Heart left ventricle (tissue), 13 donors: ENCODE measurements around the gene IFIT3.

ENCODE experiments used
- CTCF ChIP-seq, 12 donors: fragments of 200-600 bp; sonication (generic) in 4 of 12; IDR thresholded peaks; one replicate each; pipeline versions ENCODE4 v1.5.0 to v1.8.0; 2018 to 2022; ENCODE audit warnings: antibody characterized with exemption in 12 of 12, mild to moderate bottlenecking in 5 of 12
- POLR2A ChIP-seq, 2 donors: fragments of 450-650 bp; IDR thresholded peaks; one replicate each; pipeline ENCODE4 v1.6.1; 2017; ENCODE audit warnings: antibody characterized with exemption in 2 of 2, mild to moderate bottlenecking in 2 of 2, moderate library complexity in 2 of 2
- donor health status: ischemic (EF 13 %, LVEDD 7.1; RV severe dilation, severe dysfunction).
- donor health status: DM: no; HTN: yes; CAD: no.
- donor health status: DM: no; HTN: no; CAD: no.
- donor health status: ischemic (EF 25% LVEDD 6.9; RV normal size, moderate dysfunction).
- donor health status: ischemic (EF 25% LVEDD 5.7; RV mildly dilated, moderate dysfunction).
- donor health status: ischemic (EF 35%, LVEDD 5.7; RV mildly dilated, moderate dysfunction).
- donor health status: nonischemic (EF 11% LVEDD 7.7; RV severe dilation, severe dysfunction).
- donor health status: DM: yes; HTN: yes; CAD: no.
- donor health status: PGD.
- donor health status: ischemic (EF 29% LVEDD 5.4; RV normal size, mild dysfunction).
- donor health status: nonischemic (EF 23%, LVEDD 6.1; RV moderate dilation, normal function).

GRCh38 chr10:89339875-89340274, 12.1 kb downstream of the IFIT3 start:
- TF ChIP-seq CTCF (IDR thresholded peaks at IDR 0.05) (no peak), POLR2A (IDR thresholded peaks at IDR 0.05) (no peak)
